ENCODE measurements around the gene PAPOLA.

- no peak for TF ChIP-seq CTCF (conservative IDR thresholded peaks at IDR 0.05)
- no peak for TF ChIP-seq ZFX (IDR thresholded peaks at IDR 0.05)
Measured at GRCh38 chr14:96578619-96579018, 76.4 kb downstream of the PAPOLA start.

Data from C4-2B (cell line).